ENCODE results near the gene PPM1L. TPM values are rescaled to one million over a fixed set of nuclear protein-coding genes. Genes with fewer than 3 reads are reported as not detected.

The PPM1L gene
- total and polyA plus RNA-seq, 2 donors (not counting 1 experiment from before 2014, with no cell fraction given), result 0.33 to 2.5 TPM

DNA sequence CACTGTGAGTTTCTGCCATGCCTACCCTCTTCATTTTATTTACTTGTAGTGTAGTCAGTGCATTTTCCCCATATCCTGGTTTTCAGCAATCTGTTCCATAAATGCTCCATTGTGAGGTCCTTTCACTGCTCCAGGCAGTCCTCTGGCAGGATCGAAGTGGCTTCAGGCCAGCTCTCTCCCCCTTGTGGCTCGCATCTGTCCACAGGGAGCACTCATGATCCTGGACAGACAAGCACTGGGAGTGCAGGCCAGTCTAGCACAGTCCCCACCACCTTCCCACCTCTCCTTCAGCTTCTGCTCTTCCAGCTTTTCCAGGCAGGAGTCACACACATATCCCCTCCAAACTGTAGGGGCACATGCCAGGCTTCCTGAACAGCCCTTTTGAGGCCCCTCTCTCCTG lies 173.6 kb downstream of the PPM1L start:
- no peak for TF ChIP-seq EZH2 (IDR thresholded peaks at IDR 0.05; ENCODE audit: low read length, missing control alignments)
- TF ChIP-seq, protein P1, sequence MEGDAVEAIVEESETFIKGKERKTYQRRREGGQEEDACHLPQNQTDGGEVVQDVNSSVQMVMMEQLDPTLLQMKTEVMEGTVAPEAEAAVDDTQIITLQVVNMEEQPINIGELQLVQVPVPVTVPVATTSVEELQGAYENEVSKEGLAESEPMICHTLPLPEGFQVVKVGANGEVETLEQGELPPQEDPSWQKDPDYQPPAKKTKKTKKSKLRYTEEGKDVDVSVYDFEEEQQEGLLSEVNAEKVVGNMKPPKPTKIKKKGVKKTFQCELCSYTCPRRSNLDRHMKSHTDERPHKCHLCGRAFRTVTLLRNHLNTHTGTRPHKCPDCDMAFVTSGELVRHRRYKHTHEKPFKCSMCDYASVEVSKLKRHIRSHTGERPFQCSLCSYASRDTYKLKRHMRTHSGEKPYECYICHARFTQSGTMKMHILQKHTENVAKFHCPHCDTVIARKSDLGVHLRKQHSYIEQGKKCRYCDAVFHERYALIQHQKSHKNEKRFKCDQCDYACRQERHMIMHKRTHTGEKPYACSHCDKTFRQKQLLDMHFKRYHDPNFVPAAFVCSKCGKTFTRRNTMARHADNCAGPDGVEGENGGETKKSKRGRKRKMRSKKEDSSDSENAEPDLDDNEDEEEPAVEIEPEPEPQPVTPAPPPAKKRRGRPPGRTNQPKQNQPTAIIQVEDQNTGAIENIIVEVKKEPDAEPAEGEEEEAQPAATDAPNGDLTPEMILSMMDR (conservative IDR thresholded peaks at IDR 0.05 in 1 of 2, IDR thresholded peaks at IDR 0.05 in 1 of 2; ENCODE audit: low read depth in 1 of 2, low read length in 2 of 2), result peak in 1 of 2 donors; percentile 14
- H3K36me3 ChIP-seq (ENCODE audit: control insufficient read depth, insufficient read depth, low read length), result no peaks in the 10 kb centered on the region
- DNase-seq (ENCODE audit: low read depth in 2 of 2), result peak in 1 of 2 donors; percentile 12

DNA sequence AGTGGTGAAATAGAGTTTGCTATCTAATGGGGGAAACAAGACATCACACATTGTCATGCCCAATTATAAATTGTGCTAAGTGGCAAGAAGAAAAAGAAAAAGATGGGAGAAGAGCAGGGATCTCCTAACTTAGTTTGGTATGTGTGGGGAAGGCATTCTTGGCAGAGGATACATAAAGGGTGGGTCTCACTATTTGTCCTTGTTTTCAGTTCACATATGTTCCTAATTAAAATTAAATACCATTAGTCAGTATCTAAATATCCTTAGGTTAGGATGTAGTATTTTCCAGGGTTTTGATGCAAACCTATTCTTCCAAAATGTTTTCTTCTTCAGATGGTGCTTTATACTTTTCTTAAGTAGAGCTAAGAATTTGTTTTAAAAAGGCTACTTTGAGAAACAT lies 175.4 kb downstream of the PPM1L start:
- peak; percentile 31 to 55 for DNase-seq (ENCODE audit: low read depth in 2 of 2)
- Histone ChIP-seq H3K9me3 (ENCODE audit: control insufficient read depth, insufficient read depth, low read depth, low read length) (no peaks in the 10 kb centered on the region), H3K27ac (ENCODE audit: insufficient read depth, low read length) (no peak overlapping the region), H3K79me2 (ENCODE audit: control insufficient read depth, insufficient read depth, low read length) (no peaks in the 10 kb centered on the region), H3K9ac (ENCODE audit: insufficient read depth, low read length) (no peak overlapping the region), H3K4me1 (ENCODE audit: control insufficient read depth, extremely low read depth, insufficient read depth, low read length) (peaks cover 4% of the 10 kb centered on the region), H3K4me2 (ENCODE audit: extremely low read depth, insufficient read depth, low read length) (no peak overlapping the region), H3K36me3 (ENCODE audit: control insufficient read depth, insufficient read depth, low read length) (no peaks in the 10 kb centered on the region), H4K20me1 (ENCODE audit: control insufficient read depth, extremely low read depth, insufficient read depth, low read length) (no peaks in the 10 kb centered on the region), H3K4me3 (replicated peaks in 1 of 4; ENCODE audit: control extremely low read depth in 1 of 4, insufficient read depth in 1 of 4, low read depth in 3 of 4, low read length in 4 of 4) (no peak overlapping the region), H3K27me3 (ENCODE audit: control insufficient read depth, insufficient read depth, low read length) (no peaks in the 10 kb centered on the region), H2AFZ (ENCODE audit: low read length) (no peak overlapping the region)
- no peak for TF ChIP-seq EZH2 (IDR thresholded peaks at IDR 0.05; ENCODE audit: low read length, missing control alignments)
- TF ChIP-seq, protein P1 (conservative IDR thresholded peaks at IDR 0.05 in 1 of 2, IDR thresholded peaks at IDR 0.05 in 1 of 2; ENCODE audit: low read depth in 1 of 2, low read length in 2 of 2), result no peak

More for the DNA sequence above, 173.6 kb downstream of the PPM1L start:
- Histone ChIP-seq H3K27ac (ENCODE audit: insufficient read depth, low read length) (no peak overlapping the region), H4K20me1 (ENCODE audit: control insufficient read depth, extremely low read depth, insufficient read depth, low read length) (no peaks in the 10 kb centered on the region), H3K4me1 (ENCODE audit: control insufficient read depth, extremely low read depth, insufficient read depth, low read length) (peaks cover 4% of the 10 kb centered on the region), H3K9me3 (ENCODE audit: control insufficient read depth, insufficient read depth, low read depth, low read length) (no peaks in the 10 kb centered on the region), H3K27me3 (ENCODE audit: control insufficient read depth, insufficient read depth, low read length) (no peaks in the 10 kb centered on the region), H3K4me2 (ENCODE audit: extremely low read depth, insufficient read depth, low read length) (no peak overlapping the region), H3K9ac (ENCODE audit: insufficient read depth, low read length) (no peak overlapping the region), H3K4me3 (replicated peaks in 1 of 4; ENCODE audit: control extremely low read depth in 1 of 4, insufficient read depth in 1 of 4, low read depth in 3 of 4, low read length in 4 of 4) (no peak overlapping the region), H2AFZ (ENCODE audit: low read length) (no peak overlapping the region), H3K79me2 (ENCODE audit: control insufficient read depth, insufficient read depth, low read length) (no peaks in the 10 kb centered on the region)

DNA sequence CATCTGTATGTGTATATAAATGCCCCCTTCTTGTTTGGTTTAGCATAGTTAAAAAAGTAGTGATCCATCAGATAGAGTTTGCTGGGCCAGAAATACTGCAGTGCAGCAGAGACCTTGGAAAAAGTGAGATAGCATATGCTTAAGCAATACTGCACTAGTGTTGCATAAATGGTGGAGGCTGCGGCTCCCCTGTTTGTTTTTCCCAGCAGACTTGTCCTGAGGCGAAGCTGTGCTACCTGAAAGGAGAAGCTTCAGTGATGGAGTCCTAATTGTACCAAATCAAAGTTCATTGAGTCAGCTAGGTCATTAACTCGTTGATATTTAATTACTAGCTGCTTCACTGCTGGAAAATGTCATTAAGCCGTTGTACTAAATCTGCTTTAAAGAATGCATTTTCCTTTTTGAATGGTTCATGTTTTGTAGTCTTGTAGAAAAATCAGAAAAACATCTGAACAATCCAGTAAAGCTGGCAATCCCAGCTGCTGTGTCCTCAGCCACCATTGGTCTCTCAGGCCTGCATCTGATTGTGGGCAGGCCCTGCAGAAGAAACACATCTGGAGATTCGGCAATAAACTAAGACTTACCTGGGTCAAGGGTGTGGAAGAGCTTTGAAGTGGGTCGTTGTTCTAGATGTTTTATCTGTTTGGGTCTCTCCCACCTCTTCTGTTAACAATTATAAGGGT lies 179.5 kb downstream of the PPM1L start:
- Histone ChIP-seq H2AFZ (ENCODE audit: low read length) (no peak overlapping the region), H3K79me2 (ENCODE audit: control insufficient read depth, insufficient read depth, low read length) (no peaks in the 10 kb centered on the region), H4K20me1 (ENCODE audit: control insufficient read depth, extremely low read depth, insufficient read depth, low read length) (no peaks in the 10 kb centered on the region), H3K9ac (ENCODE audit: insufficient read depth, low read length) (no peak overlapping the region), H3K27ac (ENCODE audit: insufficient read depth, low read length) (no peak overlapping the region), H3K36me3 (ENCODE audit: control insufficient read depth, insufficient read depth, low read length) (no peaks in the 10 kb centered on the region), H3K9me3 (ENCODE audit: control insufficient read depth, insufficient read depth, low read depth, low read length) (no peaks in the 10 kb centered on the region), H3K4me3 (replicated peaks in 1 of 4; ENCODE audit: control extremely low read depth in 1 of 4, insufficient read depth in 1 of 4, low read depth in 3 of 4, low read length in 4 of 4) (no peak overlapping the region), H3K4me1 (ENCODE audit: control insufficient read depth, extremely low read depth, insufficient read depth, low read length) (peaks cover 4% of the 10 kb centered on the region), H3K4me2 (ENCODE audit: extremely low read depth, insufficient read depth, low read length) (no peak overlapping the region), H3K27me3 (ENCODE audit: control insufficient read depth, insufficient read depth, low read length) (no peaks in the 10 kb centered on the region)
- TF ChIP-seq EZH2 (IDR thresholded peaks at IDR 0.05; ENCODE audit: low read length, missing control alignments), result no peak
- DNase-seq (ENCODE audit: low read depth in 2 of 2), result no peak
